Left kidney (tissue), 2 donors: ENCODE data around the gene PDRG1. TPM values are rescaled to one million over a fixed set of nuclear protein-coding genes. Genes with fewer than 3 reads are reported as not detected.
"Not testable (repeated sequence)": the region's sequence is repeated elsewhere in the genome, so short reads cannot be mapped to it uniquely, and the experiment has no call there.

ENCODE experiments used
- DNase-seq: peaks from one replicate; pipeline ENCODE4 v3.0.0-alpha.2; 2013
- polyA plus RNA-seq: library from polyadenylated mRNA; unstranded; fragments of 120-200 nt; gene quantifications from one replicate; pipeline ENCODE4 v1.2.1, GENCODE V29; 2013; ENCODE audit not compliant: insufficient read length

The PDRG1 gene
- polyA plus RNA-seq, 1 donor, result 19.6 TPM

- DNase-seq, result no peak
Observed at GRCh38 chr20:31930779-31931178, 21.1 kb downstream of the PDRG1 start.

GRCh38 chr20:31929631-31930030, 22.2 kb downstream of the PDRG1 start:
- DNase-seq, result not testable (repeated sequence)

GRCh38 chr20:31927627-31928159, 24.2 kb downstream of the PDRG1 start:
- no peak for DNase-seq

GRCh38 chr20:31926493-31926892, 25.4 kb downstream of the PDRG1 start:
- DNase-seq, result no peak

- DNase-seq, result no peak
Observed at GRCh38 chr20:31925631-31926030, 26.2 kb downstream of the PDRG1 start.

GRCh38 chr20:31924561-31924960, 27.3 kb downstream of the PDRG1 start:
- no peak for DNase-seq

GRCh38 chr20:31923388-31924331, 28.2 kb downstream of the PDRG1 start:
- DNase-seq, result peak; percentile 15

- no peak for DNase-seq
Observed at GRCh38 chr20:31922588-31922987, 29.3 kb downstream of the PDRG1 start.

GRCh38 chr20:31922181-31922580, 29.7 kb downstream of the PDRG1 start:
- DNase-seq, result no peak

- not testable (repeated sequence) for DNase-seq
Observed at GRCh38 chr20:31921480-31921879, 30.4 kb downstream of the PDRG1 start.

- no peak for DNase-seq
Observed at GRCh38 chr20:31920275-31920855, 31.5 kb downstream of the PDRG1 start.

GRCh38 chr20:31919410-31920155, 32.3 kb downstream of the PDRG1 start:
- no peak for DNase-seq

GRCh38 chr20:31918466-31919105, 33.3 kb downstream of the PDRG1 start:
- DNase-seq, result no peak

GRCh38 chr20:31917962-31918412, 33.9 kb downstream of the PDRG1 start:
- DNase-seq, result not testable (repeated sequence)

- no peak for DNase-seq
Observed at GRCh38 chr20:31916708-31917107, 35.1 kb downstream of the PDRG1 start.

- DNase-seq, result no peak
Observed at GRCh38 chr20:31915491-31916280, 36.2 kb downstream of the PDRG1 start.

GRCh38 chr20:31914170-31914569, 37.7 kb downstream of the PDRG1 start:
- DNase-seq, result no peak

- DNase-seq, result no peak
Observed at GRCh38 chr20:31913431-31914157, 38.3 kb downstream of the PDRG1 start.

GRCh38 chr20:31910071-31910803, 41.6 kb downstream of the PDRG1 start:
- no peak for DNase-seq
